Sigmoid colon (tissue), 4 donors: ENCODE measurements around the gene RPP40.

Experiments used
- CTCF ChIP-seq, 4 experiments: fragments of 450-650 bp in 3 of 4; fragments of 200-600 bp in 1 of 4; IDR thresholded peaks; one replicate each; pipeline ENCODE4 v1.5.1; 2016 to 2019; ENCODE audit warnings: antibody characterized with exemption in 4 of 4, mild to moderate bottlenecking in 3 of 4, moderate library complexity in 2 of 4
- EP300 ChIP-seq, 4 donors: sonication (generic); formaldehyde crosslinking; IDR thresholded peaks; one replicate each; pipeline ENCODE4 v1.6.1; 2017; ENCODE audit warnings: antibody characterized with exemption in 4 of 4
- POLR2A ChIP-seq, 2 donors: fragments of 450-650 bp; IDR thresholded peaks; one replicate each; pipeline ENCODE4 v1.6.1; 2016; ENCODE audit warnings: antibody characterized with exemption in 2 of 2, mild to moderate bottlenecking in 2 of 2, moderate library complexity in 2 of 2
- POLR2AphosphoS5 ChIP-seq, 4 donors: sonication (generic); formaldehyde crosslinking; IDR thresholded peaks; one replicate each; pipeline ENCODE4 v1.6.1; 2017; ENCODE audit warnings: antibody characterized with exemption in 4 of 4

DNA sequence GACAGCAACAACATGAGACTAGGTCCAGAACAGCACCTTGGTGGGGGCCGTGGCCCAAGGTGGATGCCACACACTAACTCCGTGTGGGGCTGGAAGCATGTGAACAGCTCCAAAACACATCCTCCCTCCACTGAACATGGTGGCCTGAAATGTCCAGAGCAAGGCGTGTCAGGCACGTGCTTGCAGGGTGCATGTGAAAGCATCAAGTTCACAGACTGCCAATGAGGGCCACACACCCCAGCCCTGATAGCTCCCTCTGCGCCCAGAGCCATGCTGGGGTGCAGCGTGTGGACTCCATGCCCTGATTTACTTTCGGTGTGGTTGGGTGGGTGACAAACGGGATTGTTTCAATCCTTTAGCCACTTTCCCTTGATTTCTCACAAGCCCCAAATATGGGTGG, 20.1 kb upstream of the RPP40 start:
- TF ChIP-seq EP300 (IDR thresholded peaks at IDR 0.05) (no peak), CTCF (IDR thresholded peaks at IDR 0.05) (no peak), POLR2AphosphoS5 (IDR thresholded peaks at IDR 0.05) (no peak), POLR2A (IDR thresholded peaks at IDR 0.05) (no peak)
